ENCODE results near the gene SLC16A10. TPM values are rescaled to one million over a fixed set of nuclear protein-coding genes. Genes with fewer than 3 reads are reported as not detected.
A peak's percentile ranks its signal among the peaks of the same experiment; 100 is the strongest.
"Not testable (repeated sequence)": the region's sequence is repeated elsewhere in the genome, so short reads cannot be mapped to it uniquely, and the experiment has no call there.

SLC16A10 gene
- total RNA-seq, 1 experiment from 2014 or later: 0.74 TPM

DNA sequence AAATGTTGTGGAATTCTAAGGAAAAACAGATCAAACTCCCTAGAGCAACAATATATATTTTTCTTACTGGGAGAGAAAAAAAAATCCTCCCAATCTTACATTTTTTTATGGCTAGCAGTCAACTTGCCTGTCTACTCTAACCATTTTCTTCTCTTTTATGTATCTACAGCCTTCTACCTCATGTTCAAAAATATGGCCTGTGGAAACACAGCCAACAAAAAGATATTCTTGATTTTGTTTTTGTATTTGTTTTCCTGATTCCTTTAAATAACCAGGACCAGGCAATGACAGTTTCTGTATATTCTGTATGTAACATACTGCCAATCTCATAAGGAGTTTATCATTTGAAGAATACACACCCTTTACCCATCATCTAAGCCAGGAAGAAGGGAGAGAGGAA lies 13.0 kb upstream of the SLC16A10 start:
- in situ Hi-C loops (cut with HindIII; ENCODE audit: low pct_unique_long_range_greater_than_20kb, low sequenced_read_pairs): no loop called here
- no peak for DNase-seq (ENCODE audit: low read depth)

DNA sequence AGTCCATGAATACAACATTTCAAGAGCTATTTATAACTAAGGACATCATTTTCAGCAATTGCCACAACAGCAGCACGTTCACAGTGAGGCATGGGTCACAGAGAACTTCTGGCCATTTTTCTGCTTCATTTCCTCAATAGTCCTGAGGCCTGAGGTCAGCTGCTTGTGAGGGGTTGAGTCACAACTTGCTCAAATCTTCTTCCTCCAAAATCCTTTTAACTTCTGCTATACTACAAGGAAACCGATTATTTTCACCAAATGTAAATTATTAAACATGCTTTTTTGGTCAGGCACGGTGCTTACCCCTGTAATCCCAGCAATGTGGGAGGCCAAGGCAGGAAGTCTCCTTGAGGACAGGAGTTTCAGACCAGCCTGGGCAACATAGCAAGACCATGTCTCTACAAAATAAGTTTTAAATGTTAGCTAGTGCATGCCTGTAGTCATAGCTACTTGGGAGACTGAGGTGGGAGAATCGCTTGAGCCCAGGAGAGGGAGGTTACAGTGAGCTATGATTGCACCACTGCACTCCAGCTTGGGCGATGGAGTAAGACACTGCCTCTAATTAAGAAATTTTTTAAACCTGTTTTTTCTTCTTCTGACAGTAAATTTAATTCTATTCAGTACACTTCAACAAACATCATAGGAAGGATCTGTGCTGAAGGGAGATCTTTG lies 11.1 kb upstream of the SLC16A10 start:
- DNase-seq (ENCODE audit: low read depth): peak; percentile 37
- in situ Hi-C loops (cut with HindIII; ENCODE audit: low pct_unique_long_range_greater_than_20kb, low sequenced_read_pairs): no loop called here

DNA sequence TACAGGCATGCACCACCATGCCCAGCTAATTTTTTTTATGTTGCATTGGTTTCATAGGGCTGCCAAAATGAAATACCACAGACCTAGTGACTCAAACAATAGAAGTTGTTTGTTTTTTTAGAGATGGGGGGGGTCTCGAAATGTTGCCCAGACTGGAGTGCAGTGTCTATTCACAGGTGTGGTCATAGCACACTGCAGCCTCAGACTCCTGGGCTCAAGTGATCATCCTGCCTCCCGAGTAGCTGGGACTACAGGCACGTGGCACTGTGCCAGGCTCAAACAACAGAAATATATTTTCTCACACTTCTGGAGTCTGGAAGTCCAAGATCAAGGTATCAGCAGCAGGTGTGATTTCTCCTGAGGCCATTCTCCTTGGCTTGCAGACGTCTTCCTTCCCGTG lies 6.6 kb upstream of the SLC16A10 start:
- no peak for DNase-seq (ENCODE audit: low read depth)
- in situ Hi-C loops (cut with HindIII; ENCODE audit: low pct_unique_long_range_greater_than_20kb, low sequenced_read_pairs): no loop called here

DNA sequence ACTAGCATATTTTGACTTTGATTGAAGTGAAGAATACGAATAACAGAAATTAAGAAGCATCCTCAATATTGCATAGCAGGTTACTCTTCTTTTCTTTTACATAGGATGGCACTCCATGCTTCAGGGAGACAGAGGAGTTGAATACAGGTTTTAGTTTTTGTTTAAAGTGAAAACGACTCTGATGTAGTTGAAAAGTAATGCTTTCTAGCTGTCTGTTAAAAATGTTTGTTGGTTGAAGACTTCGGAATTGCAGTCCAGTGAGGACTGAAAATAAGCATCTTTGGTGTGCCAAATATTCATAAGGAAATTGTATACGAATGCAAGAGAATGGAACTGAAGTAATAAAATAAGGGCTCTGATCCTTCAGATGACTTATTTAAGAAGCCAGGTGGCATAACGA lies 618 bp upstream of the SLC16A10 start:
- DNase-seq (ENCODE audit: low read depth): peak; percentile 6
- in situ Hi-C loops (cut with HindIII; ENCODE audit: low pct_unique_long_range_greater_than_20kb, low sequenced_read_pairs): no loop called here

DNA sequence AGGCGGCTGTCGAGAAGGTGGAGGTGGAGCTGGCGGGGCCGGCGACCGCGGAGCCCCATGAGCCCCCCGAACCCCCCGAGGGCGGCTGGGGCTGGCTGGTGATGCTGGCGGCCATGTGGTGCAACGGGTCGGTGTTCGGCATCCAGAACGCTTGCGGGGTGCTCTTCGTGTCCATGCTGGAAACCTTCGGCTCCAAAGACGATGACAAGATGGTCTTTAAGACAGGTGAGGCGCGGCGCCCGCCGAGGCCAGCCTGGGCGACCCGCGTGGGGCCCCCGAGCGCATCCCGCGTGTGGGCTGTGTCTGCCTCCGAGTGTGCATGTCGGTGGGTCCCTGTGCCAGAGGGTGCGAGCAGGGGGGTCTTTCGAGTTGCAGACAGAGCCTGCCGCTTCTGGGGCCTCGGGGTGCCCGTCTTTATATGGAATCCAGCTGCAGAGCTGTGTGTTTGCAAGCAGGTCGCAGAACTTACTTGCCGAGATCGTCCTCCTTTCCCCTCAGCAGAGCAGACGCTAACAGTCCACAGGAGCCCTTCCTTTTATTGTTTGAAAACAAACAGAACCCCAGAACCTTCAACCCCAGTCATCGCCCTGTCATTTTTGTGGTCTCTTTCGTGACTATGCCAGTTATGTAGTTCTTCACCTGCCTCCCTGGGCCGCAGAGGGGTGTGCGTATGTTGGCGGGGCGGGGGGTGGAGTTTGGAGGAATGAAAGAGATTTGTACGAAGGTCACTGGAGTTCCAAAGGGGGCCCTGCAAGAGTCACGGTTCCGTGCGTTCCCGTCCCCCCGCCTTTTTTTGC lies 766 bp downstream of the SLC16A10 start:
- in situ Hi-C loops (cut with HindIII; ENCODE audit: low pct_unique_long_range_greater_than_20kb, low sequenced_read_pairs): no loop called here
- DNase-seq (ENCODE audit: low read depth): no peak

DNA sequence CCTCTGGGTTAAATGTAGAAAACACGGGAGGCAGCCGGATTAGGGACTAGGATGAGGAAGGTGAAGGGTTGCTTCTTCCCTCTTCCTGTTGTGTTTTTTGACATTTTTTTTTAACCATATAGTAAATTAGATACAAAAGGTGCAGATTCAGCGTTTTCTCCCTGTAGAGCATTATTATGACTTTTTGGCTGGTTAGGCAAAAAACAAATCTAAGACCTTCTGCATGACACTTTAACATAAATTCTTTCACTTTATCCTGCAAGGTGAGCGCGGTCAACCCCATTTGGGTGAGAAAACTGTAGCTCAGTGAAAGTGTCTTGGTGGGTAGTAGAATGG lies 1.3 kb downstream of the SLC16A10 start:
- in situ Hi-C loops (cut with HindIII; ENCODE audit: low pct_unique_long_range_greater_than_20kb, low sequenced_read_pairs): no loop called here
- DNase-seq (ENCODE audit: low read depth): no peak

DNA sequence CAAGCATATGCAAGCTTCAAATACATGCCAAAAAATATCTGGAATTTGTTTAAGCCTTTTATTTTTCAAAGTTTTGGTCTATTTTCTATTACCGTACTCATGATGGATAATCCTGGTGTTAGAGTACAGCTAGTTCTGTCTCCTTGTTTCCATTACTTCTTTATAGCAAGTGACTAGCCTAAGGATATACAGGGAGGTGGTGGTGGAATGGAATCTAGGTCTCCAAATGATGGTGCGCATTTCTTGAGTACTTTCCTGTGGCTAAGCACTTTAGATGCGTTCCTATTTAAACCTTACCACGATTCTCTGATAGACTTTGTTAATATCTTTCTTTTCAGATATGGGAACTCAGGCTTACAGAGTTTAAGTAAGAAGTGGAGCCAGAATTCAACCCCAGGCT lies 3.5 kb downstream of the SLC16A10 start:
- no peak for DNase-seq (ENCODE audit: low read depth)
- in situ Hi-C loops (cut with HindIII; ENCODE audit: low pct_unique_long_range_greater_than_20kb, low sequenced_read_pairs): no loop called here

DNA sequence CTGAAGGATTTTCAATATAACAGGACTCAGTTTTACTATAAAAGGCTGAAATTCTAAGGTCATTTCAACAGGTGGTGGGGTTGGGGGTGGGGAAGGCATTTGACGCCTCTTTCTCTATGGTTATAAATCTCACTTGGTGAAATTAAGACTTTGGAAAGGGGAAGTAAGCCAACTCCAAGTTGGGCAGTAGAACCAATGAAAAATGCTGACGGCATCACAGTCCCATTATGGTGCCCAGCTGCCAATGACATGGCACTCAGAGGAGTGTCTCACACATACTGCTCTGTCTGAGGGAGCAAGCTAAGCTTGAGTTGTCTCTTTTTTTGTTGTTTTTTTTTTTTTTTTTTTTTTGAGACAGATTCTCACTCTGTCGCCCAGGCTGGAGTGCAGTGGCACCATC lies 4.7 kb downstream of the SLC16A10 start:
- no peak for DNase-seq (ENCODE audit: low read depth)
- in situ Hi-C loops (cut with HindIII; ENCODE audit: low pct_unique_long_range_greater_than_20kb, low sequenced_read_pairs): no loop called here

DNA sequence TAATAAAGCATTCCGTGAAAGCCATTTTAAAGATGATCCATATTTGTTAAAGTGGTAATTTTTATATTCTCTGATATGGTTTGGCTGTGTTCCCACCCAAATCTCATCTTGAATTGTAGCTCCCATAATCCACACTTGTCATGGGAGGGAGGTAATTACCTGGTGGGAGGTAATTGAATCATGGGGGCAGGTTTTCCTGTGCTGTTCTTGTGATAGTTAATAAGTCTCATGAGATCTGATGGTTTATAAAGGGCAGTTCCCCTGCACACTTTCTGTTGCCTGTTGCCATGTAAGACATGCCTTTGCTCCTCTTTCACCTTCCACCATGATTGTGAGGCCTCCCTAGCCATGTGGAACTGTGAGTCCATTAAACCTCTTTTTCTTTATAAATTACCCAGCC lies 8.2 kb downstream of the SLC16A10 start:
- DNase-seq (ENCODE audit: low read depth); in situ Hi-C loops (cut with HindIII; ENCODE audit: low pct_unique_long_range_greater_than_20kb, low sequenced_read_pairs): not testable (repeated sequence)

DNA sequence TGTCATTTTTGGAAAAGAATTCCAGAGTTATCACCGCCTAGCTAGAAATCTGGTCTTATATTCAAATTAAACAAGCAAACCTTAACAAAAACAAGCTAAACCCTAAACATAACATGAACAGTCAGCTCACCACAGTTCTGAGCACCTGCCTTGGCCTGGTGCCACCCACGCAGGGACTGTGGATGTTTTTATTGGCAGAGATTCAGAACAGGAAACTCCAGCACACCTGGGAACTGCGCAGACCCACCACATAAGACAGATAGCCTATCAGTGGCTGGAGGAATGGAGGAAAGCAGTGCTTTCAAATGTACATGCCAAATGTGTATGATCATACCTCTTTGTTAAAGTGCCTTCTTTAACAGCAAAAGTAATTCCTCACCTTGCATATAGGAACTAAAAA lies 8.9 kb downstream of the SLC16A10 start:
- no peak for DNase-seq (ENCODE audit: low read depth)
- in situ Hi-C loops (cut with HindIII; ENCODE audit: low pct_unique_long_range_greater_than_20kb, low sequenced_read_pairs): no loop called here

DNA sequence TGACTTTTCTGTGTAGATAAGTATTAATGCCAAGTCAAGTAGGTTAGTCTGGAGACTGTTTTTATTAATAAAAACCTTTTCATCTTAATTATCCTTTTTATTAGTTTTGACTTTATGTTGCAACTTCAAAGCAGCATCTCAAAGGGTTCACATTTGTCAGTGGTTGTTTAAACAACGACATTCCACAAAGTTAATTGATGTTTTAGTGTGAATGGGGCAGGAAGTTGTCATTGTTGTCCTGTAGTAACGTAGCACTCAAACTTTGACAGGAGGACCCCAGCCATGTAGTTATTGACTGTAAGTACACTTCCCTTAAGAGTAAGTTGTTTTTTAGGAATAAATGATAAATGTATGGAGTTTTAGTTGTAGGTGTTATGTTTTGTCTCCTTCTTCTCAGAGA lies 11.3 kb downstream of the SLC16A10 start:
- in situ Hi-C loops (cut with HindIII; ENCODE audit: low pct_unique_long_range_greater_than_20kb, low sequenced_read_pairs): no loop called here
- no peak for DNase-seq (ENCODE audit: low read depth)

DNA sequence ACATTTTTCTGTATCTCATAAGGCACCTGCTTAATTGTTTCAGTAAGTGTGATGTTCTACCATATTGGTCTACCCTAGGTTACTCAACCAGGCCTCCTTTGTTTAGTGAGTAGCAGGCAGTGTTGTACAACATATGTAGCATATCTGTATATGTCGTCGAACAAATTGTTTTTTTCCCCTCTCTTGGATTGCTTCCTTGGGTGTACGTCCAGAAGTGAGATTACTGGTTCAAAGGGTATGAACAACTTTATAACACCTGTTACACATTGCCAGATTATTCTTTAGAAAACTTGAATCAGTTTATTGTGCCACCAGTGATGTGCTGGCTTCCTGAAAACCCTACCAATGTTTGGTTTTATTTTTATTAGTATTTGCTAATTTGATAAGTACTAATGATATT lies 14.7 kb downstream of the SLC16A10 start:
- in situ Hi-C loops (cut with HindIII; ENCODE audit: low pct_unique_long_range_greater_than_20kb, low sequenced_read_pairs): no loop called here
- no peak for DNase-seq (ENCODE audit: low read depth)

DNA sequence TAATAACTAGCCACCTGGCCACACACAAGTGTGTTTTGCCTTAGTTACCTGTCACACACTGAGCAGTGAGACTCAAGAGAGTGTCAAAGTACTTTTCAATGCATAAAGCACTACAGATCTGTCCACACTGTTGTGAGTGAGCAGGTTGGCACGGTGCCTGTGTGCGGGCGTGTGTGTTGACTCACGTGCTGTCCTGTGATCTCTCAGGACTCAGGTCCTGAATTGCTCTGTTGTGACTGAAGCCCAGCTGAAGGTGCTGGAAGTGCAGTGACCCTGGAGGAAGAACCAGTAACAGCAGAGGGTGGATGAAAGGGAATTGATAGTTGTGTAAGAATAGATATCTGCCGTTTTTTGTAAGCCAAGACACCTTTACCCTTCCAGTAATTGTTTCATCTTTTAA lies 18.3 kb downstream of the SLC16A10 start:
- peak; percentile 24 for DNase-seq (ENCODE audit: low read depth)
- in situ Hi-C loops (cut with HindIII; ENCODE audit: low pct_unique_long_range_greater_than_20kb, low sequenced_read_pairs): no loop called here

DNA sequence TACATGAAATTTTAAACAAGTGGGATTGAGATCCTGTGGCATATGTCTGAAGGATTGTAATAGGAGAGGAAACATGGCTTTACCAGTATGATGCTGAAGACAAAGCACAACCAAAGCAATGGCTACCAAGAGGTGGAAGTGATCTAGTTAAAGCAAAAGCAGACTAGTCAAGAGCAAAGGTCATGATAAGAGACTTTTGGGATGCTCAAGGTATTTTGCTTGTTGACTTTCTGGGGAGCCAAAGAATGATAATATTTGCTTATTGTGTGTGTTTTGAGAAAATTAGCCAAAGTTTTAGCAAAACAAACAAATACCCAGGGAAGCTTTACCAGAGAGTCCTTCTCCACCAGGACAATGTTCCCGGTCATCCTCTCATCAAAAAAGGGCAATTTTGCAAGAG lies 20.3 kb downstream of the SLC16A10 start:
- no peak for DNase-seq (ENCODE audit: low read depth)
- in situ Hi-C loops (cut with HindIII; ENCODE audit: low pct_unique_long_range_greater_than_20kb, low sequenced_read_pairs): no loop called here

DNA sequence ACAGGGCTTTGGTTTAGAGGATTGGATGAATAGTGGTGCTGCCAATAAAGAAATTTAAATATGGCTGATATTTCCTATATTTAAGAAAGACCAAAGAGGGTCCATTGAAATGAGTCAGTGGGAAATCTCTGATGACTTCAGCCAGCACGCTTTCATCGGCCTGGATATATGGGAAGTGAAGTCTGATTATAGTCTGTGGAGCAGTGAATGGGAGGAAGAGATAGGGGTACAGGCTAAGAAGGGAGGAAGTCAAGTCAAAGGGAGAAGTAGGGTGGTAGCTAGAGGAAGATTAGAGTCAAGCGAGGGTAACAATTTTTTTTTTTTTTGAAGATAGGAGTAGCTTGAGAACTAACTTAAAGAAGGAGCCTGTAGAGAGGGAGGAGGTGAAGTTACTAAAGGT lies 22.7 kb downstream of the SLC16A10 start:
- DNase-seq (ENCODE audit: low read depth): no peak
- in situ Hi-C loops (cut with HindIII; ENCODE audit: low pct_unique_long_range_greater_than_20kb, low sequenced_read_pairs): no loop called here

DNA sequence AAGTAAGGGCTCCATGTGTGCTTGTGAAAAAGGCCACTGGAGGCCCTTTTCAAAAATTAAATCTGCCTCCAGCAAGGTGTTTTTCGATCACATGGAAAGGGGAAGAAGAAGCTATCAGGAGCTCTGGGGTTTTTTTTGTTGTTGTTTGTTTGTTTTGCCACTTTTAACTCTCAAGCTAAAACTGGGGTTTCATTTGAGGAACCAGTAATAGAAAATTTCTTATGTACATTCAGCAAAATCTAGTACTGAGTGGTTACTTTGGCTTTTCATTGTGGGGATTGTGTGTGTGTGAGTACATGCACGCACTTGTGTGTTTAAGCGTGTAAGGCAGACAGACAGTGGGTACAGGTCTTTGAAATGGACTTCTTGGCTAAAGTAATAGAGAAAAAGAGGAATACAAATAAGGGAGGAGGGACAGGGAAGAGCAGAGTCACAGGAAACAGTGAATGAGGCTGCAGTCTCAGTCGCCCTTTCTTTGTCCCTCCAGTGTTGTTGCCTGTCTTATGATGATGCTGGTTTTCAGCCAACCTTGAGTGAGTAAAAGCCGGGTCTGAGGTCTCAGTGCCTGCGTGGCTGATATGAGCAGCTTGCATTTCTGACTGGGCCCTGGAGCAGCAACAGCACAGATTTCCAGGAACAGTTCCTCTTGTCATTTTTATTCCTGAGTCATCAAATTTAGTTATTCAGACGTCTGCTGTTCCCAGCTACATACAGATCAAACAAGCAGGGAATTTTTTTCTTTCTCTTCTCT lies 26.2 kb downstream of the SLC16A10 start:
- no peak for DNase-seq (ENCODE audit: low read depth)
- in situ Hi-C loops (cut with HindIII; ENCODE audit: low pct_unique_long_range_greater_than_20kb, low sequenced_read_pairs): no loop called here

DNA sequence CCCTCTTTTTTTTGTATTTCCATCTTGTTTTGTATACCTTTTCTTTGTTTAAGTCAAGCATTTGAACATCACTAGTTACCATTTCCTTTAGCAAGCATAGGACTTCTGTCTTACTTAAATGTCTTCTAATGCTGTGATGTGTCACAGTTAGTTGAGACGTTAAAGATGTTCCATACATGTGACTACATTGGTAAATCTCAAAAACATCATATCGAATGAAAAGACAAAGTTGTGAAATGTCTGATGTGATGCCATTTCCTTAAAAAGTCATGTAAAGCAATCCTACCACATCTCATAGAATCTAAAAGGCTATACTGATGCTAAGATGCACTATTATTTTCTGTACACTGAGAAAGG lies 26.8 kb downstream of the SLC16A10 start:
- in situ Hi-C loops (cut with HindIII; ENCODE audit: low pct_unique_long_range_greater_than_20kb, low sequenced_read_pairs): no loop called here

DNA sequence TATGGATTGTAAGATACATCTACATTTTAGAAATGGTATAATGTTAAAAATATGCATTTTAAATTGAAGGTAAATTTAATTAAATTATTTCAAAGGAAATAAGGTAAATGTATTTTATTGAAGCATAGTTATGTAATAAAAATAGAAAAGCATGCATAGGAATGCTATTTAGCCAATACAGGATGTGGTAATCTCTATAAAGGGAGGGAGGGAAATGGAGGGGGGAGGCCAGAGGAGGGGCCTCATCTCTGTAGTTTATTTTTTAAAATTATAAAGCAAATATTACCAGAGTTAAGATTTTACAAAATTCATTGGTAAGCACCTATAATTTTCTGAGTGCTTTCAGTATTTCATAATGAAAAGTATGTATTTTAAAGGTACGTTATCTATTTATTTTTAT lies 27.2 kb downstream of the SLC16A10 start:
- in situ Hi-C loops (cut with HindIII; ENCODE audit: low pct_unique_long_range_greater_than_20kb, low sequenced_read_pairs): no loop called here
- no peak for DNase-seq (ENCODE audit: low read depth)

More for the DNA sequence above, 26.8 kb downstream of the SLC16A10 start:
- DNase-seq (ENCODE audit: low read depth): no peak

DNA sequence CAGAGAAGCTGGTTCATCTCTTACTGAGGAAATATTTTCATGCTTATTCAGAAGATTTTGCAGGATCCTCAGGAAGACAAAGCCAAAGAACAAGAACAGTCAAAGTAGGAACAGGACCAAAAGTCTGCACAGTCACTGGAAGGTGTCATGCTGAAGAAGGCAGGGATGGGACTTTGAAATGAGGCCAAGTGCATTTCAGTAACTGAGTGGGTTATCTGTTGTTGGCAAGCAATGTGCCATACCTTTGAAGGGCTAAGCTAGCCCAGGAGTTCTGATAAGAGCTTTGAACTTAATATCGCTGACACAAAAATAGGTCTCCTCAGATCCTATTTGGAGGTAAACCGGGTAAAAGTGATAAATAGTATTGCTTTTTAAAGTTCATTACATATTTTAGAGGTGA lies 31.5 kb downstream of the SLC16A10 start:
- in situ Hi-C loops (cut with HindIII; ENCODE audit: low pct_unique_long_range_greater_than_20kb, low sequenced_read_pairs): no loop called here

More for the DNA sequence above, 31.5 kb downstream of the SLC16A10 start:
- DNase-seq (ENCODE audit: low read depth): no peak

Data from Caki2 (cell line).